ENCODE measurements around the gene IFI30.
"Not testable (repeated sequence)": the region's sequence is repeated elsewhere in the genome, so short reads cannot be mapped to it uniquely, and the experiment has no call there.

Gene IFI30

GRCh38 chr19:18203408-18203862 is 29.8 kb downstream of the IFI30 start:
- DNase-seq (peak; percentile 55), ATAC-seq (no peak)

DNA sequence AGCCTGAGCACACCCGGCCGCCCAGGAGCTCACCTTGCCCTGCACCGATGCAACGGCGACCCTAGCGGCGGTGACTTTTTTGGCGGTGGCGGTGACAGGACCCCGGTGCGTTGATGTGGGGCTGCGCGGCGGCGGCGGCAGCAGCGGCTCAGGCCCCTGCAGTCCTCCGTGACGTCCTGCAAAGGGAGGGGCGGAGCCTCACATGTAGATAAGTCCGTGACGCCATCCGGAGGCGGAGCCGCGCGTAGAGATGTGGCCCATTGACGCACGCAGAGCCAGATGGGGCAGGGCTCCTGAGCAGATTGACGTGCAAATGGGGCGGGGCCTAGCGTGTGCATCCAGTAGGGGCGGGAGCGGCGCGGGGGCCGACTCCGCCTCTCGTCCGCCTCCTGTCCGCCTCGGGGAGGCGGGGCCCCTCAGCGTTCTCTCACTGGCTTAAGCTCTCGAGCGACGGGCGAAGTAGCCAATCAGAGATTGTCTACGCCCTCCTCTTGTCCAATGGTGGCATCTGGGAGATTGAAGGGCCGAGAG is 30.3 kb downstream of the IFI30 start, which contains the start of gene RAB3A:
Gene RAB3A (minus strand): TSS at position 180 of the 531 bp plus-strand sequence. CDS start 1,302 bp downstream, outside the sequence.
- ATAC-seq (peak; percentile 95), DNase-seq (peak; percentile 99)

- ATAC-seq (peak; percentile 0), DNase-seq (peak; percentile 61)
These were observed 31.0 kb downstream of the IFI30 start for GRCh38 chr19:18204394-18205199.

DNA sequence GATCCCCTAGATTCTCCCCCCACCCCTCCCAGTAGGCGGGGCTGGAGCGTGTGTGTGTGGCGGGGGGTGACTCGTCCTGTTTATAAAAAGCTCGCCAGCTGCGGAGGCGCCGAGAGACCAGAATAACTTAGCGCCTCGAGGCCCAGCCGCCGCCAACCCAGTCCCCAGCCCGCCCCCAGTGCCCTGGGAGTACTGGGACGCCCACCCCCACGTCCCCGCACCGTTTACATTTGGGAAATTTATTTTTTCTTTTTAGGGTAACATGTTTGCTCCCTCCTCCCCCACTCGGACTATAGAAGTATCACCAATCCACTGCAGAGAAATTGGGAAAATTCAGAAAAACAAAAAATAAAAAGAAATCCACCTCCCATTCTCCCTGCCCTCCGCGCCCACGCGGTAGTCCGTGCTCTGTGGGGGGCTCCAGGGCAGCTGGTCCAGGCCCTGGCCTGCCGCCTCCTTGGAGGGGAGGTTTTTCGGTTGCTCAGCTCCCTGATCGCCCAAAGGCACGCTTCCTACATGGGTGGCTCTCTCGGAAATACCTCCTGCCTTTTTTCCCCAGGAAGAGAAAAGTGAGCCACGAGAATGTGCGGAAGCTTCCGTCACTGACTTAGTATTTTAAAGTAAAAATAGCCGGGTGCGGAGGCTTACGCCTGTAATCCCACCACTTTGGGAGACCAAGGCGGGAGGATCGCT is 31.7 kb downstream of the IFI30 start:
- DNase-seq (peak; percentile 67), ATAC-seq (no peak)

DNA sequence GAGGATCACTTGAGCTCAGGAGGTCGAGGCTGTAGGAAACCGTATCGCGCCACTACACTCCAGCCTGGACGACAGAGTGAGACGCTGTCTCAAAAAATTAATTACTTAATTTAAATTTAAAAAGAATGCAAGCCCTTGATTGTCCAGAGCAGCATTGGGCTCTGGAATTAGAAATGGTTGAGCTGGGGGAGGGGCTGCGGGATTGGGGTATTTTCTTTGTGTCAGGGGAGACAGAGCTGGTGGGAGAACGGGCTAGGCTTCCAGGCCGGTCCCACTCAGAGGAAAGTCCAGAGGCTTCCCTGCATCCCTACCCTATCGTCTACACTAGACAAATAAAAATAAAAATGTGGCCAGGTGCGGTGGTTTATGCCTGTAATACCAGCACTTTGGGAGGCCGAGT is 32.4 kb downstream of the IFI30 start:
- DNase-seq (no peak), ATAC-seq (no peak)

- DNase-seq (peak; percentile 74), ATAC-seq (no peak)
These were observed 34.7 kb downstream of the IFI30 start for GRCh38 chr19:18208098-18208951.

GRCh38 chr19:18209912-18210311 is 36.3 kb downstream of the IFI30 start:
- not testable (repeated sequence) for DNase-seq

GRCh38 chr19:18211683-18212082 is 38.1 kb downstream of the IFI30 start:
- ATAC-seq, result no peak

More at GRCh38 chr19:18209912-18210311, 36.3 kb downstream of the IFI30 start:
- not testable (repeated sequence) for ATAC-seq

DNA sequence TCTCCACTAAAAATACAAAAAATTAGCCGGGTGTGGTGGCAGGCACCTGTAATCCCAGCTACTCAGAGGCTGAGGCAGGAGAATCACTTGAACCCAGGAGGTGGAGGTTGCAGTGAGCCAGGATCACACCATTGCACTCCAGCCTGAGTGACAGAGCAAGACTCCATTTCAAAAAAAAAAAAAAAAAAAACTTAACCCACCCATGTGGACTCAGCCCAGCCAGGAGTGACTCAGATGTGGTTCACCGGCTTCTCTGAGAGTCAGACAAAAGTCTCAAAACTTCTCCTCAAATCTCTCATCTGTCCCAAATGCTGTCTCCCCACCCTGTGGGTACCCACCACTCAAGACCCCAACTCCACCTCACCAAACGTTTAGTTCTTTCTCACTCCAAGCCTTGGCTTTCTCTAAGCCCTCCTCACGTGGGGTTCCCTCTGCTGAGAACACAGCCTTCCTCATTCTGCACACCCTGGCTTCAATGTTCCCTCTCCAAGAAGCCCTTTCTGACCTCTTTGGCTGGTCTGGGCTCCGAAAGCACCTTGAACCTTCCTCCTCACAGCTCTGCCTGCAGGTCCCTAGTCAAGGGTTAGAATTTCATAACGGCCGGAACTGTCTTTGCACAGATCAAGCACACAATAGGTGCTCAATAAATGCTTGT is 41.3 kb downstream of the IFI30 start:
- peak; percentile 50 for ATAC-seq
- DNase-seq, result no peak

More at GRCh38 chr19:18211683-18212082, 38.1 kb downstream of the IFI30 start:
- no peak for DNase-seq

DNA sequence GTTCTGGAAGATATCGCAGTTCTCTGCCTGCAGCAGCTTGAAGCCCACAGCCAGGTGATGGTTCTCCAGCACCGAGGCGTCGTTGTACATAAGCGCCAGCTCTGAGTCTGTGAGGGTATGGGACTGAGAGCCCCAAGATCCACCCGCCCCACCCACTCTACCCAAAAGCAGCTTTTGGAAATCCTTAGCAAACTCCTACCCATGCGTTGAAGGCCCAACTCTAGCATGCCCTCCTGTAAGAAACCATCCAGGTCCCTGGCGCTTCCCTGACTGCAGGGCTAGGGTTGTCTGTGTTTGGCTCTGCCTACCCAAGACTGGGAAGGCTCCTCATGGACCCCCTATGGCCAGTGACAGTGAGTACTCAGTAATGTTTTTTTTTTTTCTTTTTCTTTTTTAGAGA is 43.2 kb downstream of the IFI30 start:
- DNase-seq, result no peak
- ATAC-seq, result no peak

- ATAC-seq, result no peak
- no peak for DNase-seq
These were observed 44.5 kb downstream of the IFI30 start for GRCh38 chr19:18218159-18218558.

DNA sequence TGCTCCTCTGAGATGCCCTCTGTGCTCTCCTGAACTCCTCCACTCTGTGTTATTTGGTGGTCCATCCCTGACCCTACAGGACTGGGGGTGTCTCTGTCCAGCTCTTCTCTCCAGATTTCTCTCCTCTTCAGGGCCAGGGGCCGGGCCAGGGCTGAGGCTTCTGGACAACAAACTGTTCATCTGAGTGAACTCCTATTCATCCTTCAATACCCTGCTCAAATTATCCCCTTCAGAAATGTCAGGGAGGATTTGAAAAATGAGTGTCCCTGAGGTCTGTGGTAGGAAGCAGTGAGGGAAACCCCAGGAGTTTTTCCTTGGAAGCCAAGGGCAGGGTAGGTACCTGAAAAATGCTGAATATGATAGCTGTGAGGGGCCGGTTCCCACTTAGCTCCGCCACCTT is 45.0 kb downstream of the IFI30 start:
- ATAC-seq, result no peak

DNA sequence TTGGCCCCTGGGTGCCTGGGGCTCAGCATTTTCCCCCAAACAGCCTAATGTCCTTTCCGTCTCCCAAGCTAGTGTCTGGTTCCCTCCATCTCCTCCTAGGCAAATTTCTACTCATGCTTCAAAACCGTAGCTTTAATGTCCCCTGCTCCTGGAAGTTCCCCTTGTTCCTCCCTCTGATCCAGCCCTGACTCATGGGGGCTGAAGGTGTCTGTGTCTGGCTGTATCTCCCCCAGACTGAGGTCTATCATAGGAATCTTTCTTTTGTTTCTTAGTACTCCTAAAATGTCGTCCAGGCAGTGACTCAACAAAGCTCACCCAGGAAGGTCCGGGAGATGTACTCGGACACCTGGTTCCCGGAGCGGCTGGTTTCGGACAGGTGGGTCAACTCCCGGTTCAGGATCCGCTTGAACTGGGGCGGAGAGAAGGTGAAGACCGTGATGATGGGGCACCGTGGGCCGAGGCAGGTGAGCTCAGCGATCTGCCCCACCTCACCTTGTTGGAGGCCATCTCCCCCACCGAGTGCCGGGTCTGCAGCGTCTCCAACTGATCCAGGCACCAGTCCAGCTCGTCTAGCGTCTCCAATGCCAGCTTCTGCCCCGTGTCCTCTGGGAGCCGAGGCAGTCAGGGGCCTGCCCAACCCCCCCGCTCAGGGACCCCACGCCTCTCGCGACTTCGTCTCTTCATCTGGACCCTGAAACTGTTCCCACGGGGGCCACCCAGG is 46.5 kb downstream of the IFI30 start:
- ATAC-seq (no peak), DNase-seq (no peak)

More for the DNA sequence above, 45.0 kb downstream of the IFI30 start:
- DNase-seq, result no peak

- no peak for ATAC-seq
- DNase-seq, result no peak
These were observed 47.1 kb downstream of the IFI30 start for GRCh38 chr19:18220632-18221275.

DNA sequence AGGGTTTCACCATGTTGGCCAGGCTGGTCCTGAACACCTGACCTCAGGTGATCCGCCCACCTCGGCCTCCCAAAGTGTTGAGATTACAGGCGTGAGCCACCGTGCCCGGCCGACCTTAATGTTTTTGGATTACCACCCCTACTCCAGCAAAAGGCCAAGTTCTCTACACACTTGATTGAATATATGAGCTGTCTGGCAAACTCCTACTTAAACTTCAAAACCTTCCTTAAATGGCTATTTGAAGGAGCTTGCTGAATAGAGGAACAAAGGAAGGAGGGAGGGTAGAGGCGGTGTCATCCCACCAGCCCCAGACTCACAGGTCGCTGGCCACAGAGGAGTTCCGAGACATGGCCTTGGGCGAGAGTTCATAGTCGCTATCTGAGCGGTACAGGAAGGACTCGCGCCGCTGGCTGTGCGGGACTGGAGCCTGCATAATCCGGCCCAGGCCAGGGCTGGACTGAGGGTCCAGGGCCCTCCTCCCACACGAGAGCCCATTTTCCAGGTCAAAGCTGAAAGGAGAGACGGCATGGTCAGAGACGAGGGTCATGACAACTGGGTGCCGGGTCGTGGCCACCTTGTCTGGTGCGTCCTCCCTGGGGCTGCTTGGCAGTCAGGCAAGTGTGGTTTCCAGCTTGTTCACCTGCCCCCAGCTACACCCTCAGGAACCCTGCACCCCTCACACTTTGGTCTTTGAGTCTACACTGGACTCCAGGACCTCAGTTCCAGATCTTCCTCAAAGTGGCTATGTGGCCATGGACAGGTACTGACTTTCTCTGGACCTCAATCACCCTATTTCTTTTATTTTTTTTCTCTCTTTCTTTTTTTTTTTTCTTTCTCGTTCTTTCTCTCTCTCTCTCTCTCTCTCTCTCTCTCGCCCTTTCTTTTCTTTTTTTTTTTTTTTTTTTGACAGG is 48.5 kb downstream of the IFI30 start:
- DNase-seq (no peak), ATAC-seq (no peak)

- ATAC-seq (no peak), DNase-seq (peak; percentile 63)
These were observed 50.4 kb downstream of the IFI30 start for GRCh38 chr19:18223860-18224524.

- ATAC-seq (peak; percentile 97), DNase-seq (peak; percentile 92)
These were observed 51.1 kb downstream of the IFI30 start for GRCh38 chr19:18224525-18225354.

DNA sequence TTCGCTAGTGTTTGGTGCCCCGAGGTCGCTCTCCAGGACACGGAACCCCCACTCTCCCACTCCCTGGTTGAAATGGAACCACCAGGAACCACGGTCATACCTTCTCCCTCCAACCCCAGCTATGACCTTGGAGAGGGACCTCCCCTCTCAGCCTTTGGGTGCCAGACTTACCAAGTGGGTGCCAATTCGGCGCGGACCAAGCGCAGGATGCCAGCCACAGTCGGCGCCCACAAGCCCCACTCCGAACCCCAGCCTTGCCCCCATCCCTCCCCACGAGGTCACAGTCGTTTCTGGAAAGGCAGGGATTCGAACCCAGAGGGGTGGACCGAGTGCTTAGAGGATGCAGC is 51.7 kb downstream of the IFI30 start:
- DNase-seq (no peak), ATAC-seq (no peak)

Measured in stimulated activated naive CD8-positive, alpha-beta T cell treated with anti-CD3 and anti-CD28 coated beads, Interleukin-15, Interleukin-2, amounts not matched to agents 100 U/mL and 50 U/mL, for 24 hours (primary cell).